GM21515 (cell line): ENCODE measurements around the gene HSP90AA1.

Experiments used
- ATAC-seq: cut with Tn5 transposase; IDR thresholded peaks from one replicate; pipeline ENCODE4 v1.9.1; 2021; ENCODE audit not compliant: unreplicated experiment

The HSP90AA1 gene

DNA sequence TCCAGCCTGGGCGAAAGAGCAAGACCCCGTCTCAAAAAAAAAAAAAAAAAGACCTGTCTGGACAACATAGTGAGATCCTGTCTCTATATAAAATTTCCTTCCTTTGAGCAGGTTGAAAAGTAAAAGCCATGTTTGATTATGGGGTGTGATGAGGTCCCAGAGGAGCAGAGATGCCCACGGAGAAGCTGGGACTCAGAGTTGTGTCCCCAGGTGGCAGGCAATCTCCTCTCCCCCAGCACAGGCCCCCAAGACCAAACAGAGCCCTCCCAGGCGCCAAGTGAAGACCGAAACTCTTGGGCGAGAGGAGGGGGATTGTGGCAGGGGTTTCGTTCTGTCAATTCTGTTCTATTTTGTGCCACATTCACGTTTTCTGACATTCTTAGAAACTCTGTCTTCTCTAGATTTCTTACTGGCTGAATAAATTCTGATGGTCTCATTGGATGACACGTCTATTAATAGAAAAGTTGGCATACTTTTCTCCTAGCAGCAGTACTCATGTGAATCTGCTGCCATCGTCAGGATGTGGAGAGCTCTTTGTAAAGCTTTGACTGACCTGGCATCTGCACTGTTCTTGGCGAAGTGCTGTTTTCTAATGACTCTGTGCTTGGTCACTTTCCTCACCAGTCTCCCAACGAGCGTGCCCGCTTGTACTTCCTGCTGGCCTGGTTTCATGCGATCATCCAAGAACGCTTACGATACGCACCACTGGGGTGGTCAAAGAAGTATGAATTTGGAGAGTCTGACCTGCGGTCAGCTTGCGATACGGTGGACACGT is 43.4 kb downstream of the HSP90AA1 start:
- ATAC-seq: no peak

DNA sequence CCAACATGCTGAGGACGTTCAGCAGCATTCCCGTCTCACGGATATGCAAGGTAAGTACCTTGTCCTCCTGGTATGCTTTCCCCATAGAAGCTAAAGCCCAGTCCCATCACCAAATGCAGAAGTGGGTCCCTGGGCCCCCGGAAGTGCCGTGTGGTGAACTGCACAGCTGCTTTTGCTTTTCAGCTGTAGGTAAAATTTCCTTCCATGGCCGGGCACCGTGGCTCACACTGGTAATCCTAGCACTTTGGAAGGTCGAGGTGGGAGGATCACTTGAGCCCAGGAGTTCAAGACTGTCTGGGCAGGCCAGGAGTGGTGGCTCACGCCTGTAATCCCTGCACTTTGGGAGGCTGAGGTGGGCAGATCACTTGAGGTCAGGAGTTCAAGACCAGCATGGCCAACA is 44.1 kb downstream of the HSP90AA1 start:
- ATAC-seq: no peak

DNA sequence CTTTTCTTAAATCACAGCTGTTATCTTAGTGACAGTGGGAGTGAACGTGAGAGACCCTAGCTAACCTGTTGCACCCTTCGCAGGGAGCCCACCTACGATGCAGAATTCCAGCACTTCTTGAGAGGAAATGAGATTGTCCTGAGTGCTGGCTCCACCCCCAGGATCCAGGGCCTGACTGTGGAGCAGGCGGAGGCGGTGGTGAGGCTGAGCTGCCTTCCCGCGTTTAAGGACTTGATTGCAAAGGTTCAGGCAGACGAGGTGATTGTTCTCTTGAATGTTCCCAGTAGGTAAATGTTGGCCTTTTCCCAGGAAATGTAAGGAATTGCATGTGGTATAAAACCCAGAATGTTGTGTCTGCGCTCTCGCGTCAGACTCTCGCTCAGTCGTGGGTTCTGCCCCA is 46.7 kb downstream of the HSP90AA1 start:
- ATAC-seq: no peak

DNA sequence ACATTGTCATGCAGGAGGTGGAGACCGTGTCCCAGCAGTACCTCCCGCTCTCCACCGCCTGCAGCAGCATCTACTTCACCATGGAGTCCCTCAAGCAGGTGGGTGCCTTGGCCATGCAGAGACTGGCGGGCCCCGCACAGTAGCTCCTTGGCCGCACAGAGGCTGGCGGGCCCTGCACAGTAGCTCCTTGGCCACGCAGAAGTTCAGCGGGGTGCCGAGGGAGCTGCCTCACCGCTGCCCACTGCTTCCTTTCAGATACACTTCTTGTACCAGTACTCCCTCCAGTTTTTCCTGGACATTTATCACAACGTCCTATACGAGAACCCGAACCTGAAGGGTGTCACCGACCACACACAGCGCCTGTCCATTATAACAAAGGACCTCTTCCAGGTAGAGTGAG is 47.7 kb downstream of the HSP90AA1 start:
- no peak for ATAC-seq

DNA sequence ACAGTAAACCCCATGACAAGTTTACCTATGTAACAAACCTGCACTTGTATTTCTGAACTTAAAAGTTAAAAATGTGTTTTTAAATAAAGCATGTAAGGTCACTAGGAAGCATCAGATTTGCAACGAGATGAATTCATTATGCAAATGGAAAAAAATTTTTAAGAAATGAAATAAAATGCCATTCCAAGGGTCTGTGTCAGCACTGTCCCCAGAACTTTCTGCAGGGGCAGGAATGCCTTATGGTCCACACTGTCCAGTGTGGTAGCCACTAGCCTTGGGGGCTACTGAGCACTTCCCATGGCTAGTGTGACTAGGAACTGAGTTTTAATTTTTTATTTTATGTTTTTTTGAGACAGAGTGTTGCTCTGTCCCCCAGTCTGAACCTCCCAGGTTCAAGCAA is 49.2 kb downstream of the HSP90AA1 start:
- no peak for ATAC-seq

DNA sequence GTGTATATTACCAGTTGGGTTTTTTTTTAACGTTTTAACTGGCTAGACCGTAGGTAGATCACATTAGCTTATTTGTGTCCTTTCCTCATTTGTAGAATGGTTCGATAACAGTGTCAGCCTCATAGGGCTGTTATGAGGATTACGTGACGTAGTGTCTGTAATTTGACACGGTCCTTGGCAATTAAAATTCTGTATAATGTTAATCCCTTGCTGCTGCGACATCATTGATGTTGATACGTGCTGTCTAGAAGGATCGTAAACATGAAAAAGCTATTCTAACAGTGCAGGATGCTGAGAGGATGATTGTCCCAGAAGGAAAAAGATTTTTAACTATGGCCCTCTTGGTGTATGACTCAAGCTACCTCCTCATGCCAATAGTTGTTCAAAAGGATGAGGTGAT is 50.9 kb downstream of the HSP90AA1 start:
- ATAC-seq: no peak

DNA sequence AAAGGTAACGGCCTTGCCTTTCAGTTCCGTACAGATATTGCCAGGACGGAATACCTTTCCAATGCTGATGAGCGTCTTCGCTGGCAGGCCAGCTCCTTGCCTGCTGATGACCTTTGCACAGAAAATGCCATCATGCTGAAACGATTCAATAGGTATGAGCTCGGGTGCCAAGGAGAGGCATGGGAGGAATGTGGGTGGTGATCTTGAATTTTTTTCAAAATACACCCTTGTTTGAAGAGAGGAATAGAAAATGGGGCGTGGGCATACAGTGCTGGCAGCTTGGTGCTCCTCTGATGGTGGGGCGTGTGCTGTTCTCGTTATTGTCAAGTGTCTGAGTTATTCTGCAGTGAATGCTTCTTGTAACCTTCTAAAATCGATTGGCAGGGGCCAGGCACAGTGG is 52.5 kb downstream of the HSP90AA1 start:
- no peak for ATAC-seq

DNA sequence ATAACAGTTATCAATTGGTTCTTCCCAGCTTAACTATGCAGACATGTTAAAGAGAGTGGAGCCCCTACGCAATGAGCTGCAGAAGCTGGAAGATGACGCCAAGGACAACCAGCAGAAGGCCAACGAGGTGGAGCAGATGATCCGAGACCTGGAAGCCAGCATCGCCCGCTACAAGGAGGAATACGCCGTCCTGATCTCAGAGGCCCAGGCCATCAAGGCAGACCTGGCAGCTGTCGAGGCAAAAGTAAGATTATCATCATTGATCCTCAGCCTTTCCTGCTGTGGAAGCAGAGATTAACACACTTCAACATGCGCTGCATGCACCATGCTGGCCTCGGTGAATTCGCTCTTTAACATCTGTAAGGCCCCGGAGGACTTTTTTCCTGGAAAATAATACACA is 53.6 kb downstream of the HSP90AA1 start:
- ATAC-seq: no peak
